Kasumi-1 (cell line): ENCODE data around the gene ATOH8.
A peak's percentile ranks its signal among the peaks of the same experiment; 100 is the strongest.

Experiments
- DNase-seq, 2 experiments: peaks; one replicate each; lab custom pipeline; 2025; lab: John Stamatoyannopoulos, UW

Gene ATOH8

DNA sequence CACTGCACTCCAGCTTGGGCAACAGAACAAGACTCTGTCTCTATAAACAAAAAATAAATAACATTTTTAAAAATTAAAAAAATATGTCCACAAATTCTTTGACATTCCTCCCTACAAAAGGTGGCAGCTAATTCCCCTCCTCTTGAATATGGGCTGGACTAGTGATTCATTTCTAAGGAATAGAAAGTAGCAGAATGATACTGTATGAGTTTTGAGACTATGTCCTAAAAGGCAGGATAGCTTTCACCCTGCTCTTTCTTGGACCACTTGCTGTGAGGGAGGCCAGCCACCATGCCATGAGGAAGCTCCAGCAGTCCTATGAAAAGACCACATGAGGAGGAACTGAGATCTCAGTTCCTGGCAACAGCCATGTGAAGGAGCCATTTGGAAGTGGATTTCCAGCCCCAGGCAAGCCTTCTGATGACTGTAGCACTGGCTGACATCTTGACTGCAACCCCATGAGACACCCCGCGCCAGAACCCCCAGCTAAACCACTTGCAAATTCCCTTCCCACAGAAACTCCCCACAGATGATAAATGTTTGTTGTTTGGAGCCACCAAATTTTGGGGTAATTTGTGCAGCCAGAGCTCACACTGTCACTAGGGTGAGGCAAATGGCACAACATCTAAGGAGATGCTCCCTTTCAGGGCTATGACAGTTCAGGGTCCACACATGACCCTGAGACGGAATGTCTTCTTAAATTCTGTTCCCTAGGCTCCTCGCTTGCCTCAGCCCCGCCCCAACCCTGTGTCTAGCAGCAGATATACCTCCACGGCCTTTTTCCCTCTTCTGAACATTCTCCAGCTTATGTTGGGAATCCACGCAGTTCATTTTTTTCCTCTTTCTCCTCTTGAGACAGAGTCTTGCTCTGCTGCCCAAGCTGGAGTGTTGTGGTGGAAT lies 17.1 kb upstream of the ATOH8 start:
- no peak for DNase-seq

DNA sequence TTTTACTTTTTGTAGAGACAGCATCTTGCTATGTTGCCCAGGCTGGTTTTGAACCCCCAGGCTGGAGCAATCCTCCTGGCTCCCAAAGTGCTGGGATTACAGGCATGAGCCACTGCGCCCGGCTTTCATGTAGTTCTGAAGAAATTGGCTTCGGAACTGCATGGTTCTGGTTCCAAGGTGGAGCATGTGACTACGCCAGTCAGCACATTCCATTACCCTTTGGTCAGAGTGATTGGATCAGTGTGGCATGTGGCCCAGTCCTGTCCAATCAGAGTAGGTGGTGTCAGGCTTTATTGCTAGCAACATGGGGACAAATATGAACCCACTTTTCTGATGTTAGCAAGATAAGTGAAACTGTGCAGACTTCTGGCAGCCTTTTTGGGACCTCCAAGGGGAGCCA lies 16.3 kb upstream of the ATOH8 start:
- no peak for DNase-seq

DNA sequence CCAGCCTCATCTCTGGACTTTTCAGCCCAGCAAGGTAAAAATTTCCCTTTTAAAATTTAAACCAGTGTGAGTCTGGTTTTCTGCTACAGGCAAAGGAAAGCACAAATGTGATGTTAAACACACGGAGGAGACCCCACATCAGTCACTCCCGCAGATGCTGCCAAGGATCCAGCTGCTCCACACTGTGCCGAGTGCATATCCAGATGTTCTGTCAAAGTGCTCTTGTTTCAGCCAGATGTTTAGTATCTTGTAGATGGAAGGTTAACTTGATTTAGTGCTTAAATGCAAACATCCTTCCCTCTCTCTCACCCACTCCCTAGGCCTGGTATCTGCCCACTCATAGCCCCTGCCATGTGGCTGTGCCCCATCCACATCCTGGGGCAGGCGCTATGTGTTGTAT lies 15.8 kb upstream of the ATOH8 start:
- no peak for DNase-seq

DNA sequence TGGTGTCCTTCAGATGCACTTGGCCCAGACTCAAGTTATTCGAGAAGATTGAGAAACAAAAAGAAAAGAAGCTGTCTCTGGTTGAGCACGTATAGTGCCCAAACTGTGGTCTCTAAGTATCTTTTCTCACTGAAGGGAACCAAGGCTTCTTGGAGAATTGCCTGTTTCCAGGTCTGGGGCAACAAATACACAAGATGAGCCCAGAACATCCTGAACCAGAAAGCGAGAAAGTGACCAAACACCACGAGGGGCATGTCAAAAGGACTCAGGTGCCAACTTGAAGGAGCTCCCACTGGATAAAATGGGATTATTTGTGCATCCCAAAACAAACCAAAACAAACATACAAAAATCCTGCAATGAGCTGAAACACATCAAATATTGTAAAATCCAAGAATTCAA lies 13.6 kb upstream of the ATOH8 start:
- DNase-seq: no peak

DNA sequence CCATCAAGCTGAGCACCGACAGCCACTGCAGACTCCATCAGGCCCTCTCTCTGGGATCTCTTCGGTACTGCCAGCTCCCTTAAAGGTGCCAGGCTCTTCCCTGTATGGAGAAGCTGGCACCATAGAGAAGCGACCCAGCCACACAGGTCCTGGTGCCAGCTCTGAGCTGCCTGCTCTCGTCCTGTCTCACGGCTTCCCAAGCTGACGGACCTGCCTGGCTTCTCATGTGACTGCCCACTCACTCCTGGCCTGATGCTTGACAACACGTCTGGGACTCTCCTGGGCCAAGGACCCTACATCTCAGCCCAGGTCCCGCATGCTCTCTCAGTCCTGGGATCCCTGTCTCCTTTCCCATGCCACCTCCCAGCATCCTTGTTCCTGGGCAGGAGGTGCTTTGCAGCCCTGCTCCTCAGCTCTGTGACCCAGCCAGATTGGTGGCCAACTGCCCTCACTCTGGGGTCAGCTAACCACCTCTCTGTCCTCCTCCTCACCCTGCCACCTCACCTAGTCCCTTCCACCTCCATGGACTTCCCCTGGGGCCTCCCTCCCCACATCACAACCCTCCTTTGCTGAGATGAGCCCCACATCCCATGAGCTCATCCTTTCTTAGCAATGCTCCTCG lies 12.5 kb upstream of the ATOH8 start:
- DNase-seq: no peak

DNA sequence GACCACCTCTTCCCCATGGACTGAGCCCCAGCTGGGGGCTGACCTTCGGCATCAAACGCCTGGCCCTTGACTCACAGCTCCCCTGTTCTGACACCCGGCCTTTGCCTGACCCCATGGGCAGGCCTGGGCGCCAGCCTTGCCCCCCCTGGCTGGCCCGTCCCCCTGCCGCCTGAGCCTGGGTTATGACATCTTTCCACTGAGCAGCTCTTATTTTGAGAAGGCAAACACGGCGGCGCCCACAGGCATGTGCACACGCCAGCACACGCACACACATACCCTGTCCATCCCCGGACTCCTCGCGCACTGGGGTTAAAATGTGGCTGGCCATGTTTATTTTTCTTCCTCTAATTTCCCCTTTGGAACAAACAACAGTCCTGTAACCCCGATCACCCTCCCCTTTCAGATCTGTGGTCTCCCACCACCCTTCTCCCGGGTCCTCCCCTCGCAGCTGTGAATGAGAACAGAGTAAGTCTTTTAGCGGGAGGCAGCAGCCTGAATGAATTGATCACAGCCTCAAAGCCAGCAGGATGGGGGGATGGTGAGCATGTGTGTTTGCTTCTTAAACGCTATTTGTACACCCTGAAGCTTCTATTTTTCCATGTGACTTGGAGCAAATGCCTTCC lies 11.8 kb upstream of the ATOH8 start:
- no peak for DNase-seq

DNA sequence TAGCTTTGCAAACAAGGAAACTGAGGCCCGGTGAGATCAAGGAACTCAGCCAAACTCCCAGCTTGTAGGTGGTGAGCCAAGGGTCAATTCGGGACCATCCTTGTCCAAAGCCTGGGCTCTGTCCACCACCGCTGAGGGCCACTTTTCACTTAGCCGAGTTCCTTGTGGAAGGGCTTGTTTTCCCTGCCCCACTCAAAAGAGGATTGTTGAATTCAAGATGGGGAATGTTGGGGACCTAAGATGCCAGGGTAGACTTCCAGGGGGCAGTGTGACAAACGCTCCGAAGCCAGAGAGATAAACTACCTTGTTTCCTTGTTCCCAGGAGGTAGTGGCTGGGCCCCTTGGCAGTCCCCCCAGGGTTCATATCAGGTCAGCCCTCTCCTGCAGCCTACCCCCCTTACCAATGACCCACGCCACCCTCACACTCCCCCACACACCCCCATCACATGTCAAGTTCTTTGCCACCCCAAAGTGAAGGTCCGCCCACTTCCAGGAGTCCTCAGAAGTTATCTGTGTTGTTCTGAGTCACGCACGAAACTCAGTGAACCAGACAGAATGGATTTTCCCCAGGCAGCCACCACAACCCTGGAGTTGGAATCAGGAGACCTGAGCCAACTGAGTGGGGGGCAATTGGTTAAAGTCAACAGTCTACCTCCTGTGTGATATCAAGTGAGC lies 10.3 kb upstream of the ATOH8 start:
- no peak for DNase-seq

DNA sequence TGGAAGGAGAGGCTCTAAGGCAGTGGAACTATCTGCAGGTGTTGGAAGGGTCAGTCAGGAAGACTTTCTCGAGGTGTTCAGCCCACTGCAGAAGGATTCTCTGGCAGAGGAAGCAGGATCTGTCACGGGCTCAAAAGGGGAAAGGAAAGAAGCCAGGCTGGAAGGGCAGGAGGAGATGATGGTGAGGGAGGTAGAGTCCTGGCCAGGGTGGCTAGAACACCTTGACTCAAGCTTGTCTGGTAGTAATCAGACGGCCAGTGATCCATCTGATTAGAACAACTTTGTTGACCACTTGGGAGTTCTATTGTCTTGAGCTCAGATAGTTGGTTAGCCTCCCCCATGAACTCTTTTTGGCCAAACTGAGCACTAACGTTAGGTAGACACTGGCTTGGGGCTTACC lies 9.7 kb upstream of the ATOH8 start:
- no peak for DNase-seq

DNA sequence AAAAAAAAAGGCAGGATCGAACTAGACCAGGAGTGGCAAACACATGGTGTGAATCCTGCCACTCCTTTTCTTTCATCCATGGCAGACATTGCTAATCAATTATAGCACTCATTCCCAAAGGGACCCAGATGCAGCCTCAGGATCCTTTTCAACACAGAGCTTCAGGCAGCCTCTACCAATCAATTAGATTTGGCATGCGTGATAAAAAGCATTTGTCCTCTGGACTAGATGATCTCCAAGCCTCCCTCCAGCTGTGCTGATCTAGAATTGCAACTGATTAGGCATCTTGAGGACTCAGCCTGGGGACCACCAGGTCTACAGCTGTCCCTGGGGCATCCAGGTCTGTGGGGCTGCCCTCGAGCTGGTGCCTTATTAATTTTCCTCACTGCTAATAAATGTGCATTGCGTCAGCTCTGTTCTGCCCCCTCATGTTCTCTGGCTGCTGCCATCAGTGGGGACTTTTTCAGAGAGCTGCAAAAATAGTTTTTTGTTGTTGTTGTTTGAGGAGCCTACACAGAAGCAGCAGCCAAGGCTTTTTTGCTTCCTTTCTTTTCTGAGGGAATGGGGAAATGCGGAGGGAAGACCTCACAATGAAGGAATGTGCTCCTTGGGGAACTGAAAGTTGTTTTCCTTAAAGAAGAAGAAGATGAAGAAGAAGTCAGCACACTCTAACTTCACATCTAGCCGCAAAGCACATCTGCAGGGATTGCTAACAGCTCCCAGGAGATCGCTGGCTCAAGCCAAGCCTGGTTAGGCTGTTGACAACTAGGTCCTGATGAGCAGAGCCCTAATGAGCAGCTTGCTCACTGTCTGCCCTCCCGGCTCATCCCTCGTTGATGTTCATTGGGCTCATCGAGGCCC lies 8.8 kb upstream of the ATOH8 start:
- DNase-seq: no peak

DNA sequence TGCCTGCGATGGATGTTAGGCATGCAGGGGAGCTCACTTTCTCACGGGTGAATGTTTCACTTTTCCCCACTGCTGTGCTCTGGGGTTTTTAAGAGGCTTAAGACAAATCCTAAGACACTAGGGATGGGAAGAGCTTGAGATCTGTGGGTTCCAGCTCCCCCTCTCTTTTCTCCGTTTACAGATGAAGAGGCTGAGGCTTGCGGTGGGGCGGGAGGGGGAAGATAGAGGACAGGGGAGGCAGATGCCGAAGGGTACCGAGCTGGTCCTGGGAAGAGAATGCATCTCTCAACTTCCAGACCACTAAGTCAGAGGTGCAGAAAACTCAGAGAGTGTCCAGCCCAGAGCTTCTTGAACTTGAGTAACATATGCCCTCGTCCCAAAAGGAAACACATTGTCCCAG lies 8.2 kb upstream of the ATOH8 start:
- no peak for DNase-seq

DNA sequence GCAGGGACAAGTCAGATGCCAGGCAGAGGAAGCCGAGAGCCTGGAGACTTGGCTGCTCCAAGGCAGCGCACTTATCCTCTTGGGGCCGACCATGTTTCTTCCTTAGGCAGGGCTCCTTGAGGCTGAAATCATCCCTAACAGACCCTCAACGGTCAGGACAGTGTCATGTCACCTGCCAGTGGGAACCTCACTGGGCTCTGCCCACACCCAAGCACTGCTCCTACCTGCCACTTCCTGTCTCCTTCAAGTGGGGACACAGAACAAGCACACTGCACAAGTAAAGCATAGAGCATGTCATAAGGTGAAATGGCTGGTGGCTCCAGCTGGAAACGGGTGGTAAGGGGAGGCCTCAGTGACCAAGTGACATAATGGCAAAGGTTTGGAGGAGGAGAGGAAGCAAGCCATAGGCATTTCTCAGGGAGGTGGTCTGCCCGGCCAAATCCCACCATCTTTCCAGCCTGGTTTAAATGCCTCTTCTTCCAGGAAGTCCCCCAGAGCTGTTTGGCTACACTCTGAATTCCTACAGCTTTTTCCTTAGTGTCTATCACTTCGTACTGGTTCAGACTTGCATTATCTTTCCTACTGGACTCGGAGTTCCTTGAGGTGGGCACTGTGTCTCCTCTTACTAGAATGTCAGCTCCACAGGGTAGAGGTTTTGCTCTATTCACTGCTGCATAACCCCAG lies 7.3 kb upstream of the ATOH8 start:
- DNase-seq: no peak

DNA sequence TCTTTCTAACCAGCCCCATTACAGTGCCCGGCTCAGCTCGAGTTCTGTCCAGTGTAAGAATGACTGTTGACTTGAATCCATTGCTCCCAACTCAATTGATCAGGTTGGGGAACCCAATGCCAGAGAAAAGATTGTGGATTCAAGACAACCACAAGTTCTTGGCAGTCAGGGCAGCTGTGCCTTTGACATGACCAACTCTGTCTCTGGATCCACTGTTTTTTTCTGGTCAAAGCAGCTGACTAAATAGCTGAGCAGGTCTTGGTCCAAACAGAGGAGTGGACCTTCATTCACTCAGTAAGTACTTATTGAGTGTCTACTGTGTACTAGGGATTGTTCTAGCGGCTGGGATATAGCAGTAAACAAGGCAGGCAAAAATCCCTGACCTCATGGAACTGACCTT lies 6.3 kb upstream of the ATOH8 start:
- DNase-seq: no peak

DNA sequence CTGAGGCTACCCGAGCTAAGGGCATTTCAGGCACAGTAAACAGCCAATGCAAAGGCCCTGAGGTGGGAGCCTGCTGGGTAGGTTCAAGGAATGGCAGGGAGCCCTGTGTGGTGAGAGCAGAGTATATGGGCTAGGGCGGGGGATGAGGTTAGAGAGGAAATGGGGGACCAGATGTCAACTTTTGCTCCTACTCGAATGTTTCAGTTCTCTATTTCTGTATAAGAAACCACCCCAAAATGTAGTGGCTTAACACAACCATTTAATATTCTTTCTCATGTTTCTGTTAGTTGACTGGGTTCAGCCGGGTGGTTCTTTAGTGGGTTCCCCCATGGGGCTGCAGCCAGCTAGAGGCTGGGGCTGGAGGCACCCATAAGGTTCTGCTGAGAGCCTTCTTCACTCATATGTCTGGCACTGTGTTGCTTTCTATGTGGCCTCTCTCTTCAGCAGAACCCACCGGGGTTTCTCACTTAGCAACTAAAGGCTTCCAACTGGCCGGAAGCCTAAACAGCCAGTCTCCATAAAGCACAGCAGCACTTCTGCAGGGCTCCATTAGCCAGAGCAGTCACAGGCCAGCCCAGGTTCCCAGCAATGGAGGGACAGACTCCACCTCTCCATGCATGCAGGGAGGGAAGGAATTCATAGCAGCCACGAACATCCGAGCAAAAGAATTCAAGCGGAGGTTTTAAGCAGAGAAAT lies 5.6 kb upstream of the ATOH8 start:
- DNase-seq: no peak

DNA sequence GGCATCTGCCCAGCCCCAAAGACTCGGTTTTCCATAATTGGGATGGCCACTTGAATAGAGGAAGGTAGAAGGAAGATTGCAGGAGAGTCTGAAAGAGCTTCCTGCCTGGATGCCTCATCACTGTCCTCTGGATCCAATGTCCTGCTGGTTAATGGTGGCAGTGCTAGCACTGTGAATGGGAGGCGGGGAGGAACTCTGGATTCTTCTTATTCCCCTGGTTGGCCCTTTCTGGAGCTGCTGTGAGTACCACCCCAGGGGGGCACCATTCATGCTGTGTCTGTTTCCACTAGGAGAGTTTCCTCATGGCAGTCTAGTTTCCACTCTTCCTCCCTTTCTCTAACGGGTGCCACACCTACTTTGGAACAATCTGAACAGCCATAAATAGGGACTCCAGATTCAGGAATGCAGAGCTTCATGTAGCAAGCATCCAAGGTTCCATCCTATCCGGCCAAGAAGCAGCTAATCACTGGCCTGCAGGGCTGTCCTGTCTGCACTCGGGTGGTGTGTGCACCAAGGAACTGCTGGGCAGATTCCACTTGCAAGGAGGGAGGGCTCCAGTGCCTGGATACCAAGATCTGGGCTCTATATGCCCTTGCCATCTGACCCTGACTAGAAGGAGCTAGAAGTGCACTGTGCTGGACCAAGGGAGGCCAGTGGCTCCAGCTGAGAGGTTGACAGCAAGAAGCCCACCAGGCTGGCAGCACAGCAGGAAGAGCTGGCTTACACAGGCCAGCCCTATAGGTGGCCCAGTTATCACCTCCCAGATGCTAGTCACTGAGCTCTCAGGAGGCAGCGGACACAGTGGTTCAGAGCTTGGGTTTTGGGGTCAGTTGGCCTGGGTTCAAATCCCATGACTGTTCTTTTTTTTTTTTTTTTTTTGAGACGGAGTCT lies 4.6 kb upstream of the ATOH8 start:
- DNase-seq: no peak

DNA sequence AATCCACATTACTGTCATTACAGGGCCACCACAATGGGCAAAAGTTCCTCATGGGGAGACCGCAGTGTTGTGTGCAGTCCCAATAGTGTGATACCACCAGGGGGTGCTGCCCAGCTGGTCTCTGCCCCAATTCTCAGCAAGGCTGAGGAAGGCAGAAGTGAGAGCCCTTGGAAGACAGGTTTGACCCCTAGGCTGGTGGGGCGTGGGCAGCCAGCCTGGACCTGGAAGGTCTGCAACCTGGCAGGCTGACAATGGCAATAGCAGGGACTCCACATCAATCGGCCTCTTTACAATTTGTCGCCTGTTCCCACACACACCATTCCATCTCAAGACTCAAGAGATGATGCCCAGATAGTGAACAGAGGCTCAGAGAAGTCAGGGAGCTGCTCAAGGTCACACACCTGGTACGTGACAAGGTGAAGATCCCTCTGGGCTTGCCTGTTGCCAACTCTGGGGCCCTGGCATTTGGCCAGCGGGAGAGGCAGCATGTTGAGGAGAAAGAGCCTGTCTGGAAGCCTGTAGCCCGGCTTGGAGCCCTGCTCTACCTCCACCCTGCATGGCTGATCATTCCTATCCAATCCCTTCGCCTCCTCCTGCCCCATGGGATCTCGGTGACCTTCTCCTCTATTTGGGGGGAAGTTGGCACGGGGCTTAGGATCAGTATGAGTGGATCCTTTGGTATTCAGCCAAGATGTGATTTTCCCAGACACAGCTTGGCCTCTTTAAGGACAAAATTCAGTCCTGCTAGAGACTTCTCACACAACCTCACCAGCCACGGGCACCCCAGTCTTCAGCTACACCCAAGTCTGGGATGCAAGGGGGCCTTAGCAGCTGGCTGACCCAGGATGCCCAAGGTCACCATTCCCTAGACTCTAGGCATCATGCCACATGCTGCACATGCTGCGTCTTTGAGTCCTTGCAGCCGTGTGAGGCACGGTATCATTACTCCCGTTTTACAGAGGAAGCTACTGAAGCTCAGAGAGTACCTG lies 2.9 kb upstream of the ATOH8 start:
- peak; percentile 61 to 70 for DNase-seq

DNA sequence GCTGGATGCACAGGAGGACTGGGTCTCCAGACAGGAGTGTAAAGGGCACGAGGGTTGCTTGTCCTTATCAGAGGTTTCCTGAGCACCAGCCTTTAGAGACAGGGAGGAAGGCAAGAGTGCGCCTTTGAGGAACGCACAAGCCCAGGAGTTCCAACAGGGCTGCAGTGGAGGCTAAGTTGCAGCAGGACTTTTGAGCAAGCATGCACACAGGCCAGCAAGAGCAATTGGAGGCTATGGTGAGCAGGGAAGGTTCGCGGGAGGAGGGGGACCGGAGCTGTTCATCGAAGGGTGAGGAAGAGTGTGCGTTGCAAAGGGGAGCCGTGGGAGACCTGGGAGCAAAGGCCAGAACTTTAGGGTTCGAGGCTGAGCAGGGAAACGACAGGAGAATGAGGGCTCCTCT lies 2.2 kb upstream of the ATOH8 start:
- DNase-seq: no peak

DNA sequence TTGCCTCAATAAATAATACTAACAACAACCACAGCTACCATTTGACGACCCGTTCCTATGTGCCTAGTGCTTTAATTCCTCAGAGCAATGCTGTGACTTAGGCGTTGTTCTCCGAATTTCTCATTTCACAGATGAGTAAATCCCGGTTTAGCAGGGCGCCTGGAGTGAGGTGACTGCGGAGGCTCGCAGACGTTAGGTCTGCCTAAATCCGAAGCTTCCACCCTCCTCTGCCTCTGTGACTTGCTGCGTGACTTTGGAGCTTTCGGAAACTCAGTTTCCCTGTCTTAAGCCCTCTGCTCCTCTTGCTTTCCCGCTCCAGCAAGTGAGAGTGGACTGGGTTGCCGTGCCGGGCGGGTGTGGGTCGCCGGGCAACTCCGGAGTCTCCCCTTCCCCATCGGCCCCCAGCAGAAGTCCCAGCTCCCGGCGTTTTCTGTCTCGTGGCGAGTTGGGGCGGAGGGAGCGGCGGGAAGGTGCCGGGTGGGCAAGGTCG lies 711 bp upstream of the ATOH8 start:
- peak in 1 of 2 experiments; percentile 12 for DNase-seq
